ENCODE measurements around the gene C1QL2.

The C1QL2 gene

DNA sequence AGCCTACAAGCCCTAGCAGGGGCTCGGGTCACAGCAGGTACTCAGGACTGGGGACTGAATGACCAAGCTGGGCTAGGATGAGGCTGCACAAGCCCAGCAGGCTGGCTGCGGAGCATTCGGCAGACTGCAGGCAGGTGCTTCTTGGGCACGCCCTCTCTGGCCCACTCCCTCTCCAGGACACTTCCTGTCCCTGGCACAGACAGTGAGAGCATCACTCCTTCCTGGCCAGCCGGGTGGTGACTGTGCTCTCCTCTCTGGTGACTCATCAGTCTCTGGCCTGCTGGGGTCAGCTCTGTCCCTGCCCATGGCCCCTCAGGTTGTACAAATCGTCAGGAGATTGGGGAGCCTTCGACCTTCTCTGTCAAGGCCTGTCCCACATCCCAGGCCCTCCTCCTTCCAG lies 22.5 kb downstream of the C1QL2 start:
- DNase-seq: no peak

DNA sequence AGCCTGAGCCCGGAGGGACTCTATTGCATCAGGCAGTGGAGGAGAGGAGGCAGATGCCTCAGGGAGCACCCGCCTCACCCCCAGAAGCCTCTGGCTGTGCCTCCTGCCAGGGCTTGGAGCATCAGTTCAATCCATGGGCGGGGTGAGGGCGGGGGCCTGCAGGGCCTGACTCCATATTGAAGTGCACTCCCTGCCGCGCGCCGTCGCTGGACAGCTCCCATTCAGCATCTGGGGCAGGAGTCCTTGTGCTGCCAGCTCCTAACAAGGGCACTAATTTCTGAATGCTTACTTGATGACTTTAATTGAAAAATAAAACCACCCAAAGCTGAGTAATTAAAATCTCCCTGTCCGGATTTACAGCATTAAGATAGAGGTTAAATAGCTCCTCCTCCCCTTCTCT lies 23.8 kb downstream of the C1QL2 start:
- peak; percentile 7 for DNase-seq

DNA sequence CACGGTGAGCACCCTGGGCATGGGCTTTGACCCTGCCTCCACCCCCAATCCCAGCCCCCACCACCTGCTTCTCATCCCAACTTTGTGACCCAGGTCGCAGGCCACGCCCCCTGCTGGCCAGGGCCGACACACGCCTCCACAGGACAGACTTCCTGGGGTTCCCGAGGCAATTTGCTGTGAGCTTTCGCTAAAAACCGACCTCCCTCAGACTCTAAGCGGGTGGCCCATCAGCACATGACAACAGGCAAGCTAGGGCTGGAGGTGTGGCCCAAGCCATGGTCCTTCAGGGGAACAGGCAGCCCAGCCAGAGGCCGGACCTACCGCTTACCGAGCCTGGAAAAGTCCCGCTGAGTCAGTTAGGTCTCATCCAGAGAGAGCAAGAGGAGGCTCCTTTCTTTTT lies 31.9 kb downstream of the C1QL2 start:
- peak; percentile 70 for DNase-seq

DNA sequence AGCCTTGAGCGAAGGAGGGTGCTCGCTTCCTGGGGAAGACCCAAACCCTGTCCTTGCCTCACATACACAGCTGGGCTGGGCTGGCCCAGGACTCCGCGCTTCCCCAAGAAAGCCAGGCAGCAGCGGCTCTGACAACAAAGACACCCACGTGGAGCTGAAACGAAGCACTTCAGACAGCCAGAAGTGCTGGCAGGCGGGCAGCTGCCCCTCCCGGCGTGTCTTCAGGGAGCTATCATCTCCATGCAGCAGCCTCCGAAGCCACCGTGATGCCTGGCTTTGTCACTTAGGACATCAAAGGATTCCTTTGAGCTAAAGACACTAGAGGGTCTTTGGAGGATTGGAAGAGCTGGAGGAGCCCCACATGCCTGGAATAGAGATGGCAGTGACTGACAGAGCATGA lies 35.2 kb downstream of the C1QL2 start:
- DNase-seq: no peak

DNA sequence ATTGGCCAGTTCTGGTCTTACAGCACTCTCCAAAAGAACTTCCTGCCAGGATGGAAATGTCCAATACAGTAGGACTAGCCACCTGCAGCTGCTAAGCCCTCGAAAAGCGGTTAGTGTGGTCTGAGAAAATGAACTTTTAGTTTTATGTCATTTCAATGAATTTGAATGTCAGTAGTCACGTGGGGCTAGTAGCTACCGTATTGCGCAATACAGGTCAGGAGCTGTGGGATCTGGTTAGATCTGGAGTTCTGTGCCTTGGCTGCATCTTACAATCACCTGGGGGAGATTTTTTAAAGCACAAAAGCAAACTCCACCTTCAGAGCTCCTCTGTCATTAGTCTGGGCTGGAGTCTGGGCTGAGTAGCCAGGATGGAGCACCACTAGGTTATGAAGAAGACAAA lies 35.9 kb downstream of the C1QL2 start:
- no peak for DNase-seq

DNA sequence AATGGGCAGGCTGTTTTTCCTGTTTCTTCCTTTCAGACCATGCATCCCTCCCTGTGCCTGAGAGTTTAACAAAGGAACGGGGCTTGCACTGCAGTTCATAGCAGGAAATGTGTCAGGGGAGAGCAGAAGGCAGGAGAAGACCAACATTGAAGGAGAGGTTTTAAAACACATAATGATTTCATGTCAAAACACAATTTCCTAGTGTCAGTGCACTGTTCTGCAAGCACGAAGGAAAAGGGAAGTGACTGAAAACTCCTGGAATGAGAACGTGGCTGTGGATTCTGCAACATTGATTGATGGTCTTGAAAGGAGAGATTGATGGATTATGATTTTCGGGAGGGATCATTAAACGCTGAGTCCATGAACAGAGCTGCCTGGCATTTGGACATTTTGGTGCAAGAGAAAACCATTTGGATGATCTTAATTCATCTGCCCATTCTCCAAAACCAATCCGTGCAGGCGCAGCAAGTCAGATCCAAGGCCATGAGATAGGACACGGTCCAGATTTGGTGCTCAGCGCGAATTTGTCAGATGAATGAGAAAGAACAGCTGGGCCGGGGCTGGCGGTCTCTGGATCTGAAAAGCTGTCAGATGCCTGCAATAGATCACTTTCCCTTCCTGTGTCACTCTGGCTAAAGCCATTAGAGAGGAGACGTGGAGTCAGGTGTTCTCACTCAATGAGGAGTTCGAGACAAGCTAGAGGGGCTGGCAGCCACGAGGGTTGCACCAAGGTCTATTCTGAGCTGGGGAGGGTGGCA lies 38.4 kb downstream of the C1QL2 start:
- DNase-seq: peak; percentile 50

DNA sequence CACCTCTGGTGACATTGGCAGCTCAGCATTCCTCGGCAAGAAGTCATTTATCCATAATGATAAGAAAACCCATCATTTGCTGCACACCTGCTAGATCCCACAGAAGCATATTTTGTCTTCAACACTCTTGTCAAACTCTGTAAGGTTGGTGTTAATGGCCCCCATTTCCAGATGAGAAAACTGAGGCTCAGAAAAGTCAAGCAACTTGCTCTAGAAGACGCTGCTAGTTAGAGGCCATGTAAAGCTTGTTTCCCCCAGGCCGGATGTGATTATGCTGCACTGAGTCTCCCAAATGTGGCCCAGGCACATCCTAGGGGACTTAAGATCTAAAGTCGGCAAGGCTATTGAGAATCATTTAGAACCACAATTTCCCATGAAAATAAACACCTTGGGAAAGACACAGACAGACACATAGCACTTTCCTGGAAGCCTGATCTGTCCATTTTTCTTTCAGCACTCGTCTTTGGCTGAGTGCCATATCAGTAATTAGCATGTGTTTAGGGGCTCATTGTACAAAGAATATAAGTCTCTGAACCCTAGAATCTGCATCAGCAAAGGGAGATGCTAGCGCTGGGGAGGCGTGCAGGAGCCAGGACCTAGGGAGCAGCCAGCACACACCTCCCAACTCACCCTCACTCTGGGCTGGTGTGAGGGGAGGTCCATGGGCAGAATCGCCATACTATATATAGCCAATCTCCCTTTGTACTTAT lies 39.3 kb downstream of the C1QL2 start:
- no peak for DNase-seq

DNA sequence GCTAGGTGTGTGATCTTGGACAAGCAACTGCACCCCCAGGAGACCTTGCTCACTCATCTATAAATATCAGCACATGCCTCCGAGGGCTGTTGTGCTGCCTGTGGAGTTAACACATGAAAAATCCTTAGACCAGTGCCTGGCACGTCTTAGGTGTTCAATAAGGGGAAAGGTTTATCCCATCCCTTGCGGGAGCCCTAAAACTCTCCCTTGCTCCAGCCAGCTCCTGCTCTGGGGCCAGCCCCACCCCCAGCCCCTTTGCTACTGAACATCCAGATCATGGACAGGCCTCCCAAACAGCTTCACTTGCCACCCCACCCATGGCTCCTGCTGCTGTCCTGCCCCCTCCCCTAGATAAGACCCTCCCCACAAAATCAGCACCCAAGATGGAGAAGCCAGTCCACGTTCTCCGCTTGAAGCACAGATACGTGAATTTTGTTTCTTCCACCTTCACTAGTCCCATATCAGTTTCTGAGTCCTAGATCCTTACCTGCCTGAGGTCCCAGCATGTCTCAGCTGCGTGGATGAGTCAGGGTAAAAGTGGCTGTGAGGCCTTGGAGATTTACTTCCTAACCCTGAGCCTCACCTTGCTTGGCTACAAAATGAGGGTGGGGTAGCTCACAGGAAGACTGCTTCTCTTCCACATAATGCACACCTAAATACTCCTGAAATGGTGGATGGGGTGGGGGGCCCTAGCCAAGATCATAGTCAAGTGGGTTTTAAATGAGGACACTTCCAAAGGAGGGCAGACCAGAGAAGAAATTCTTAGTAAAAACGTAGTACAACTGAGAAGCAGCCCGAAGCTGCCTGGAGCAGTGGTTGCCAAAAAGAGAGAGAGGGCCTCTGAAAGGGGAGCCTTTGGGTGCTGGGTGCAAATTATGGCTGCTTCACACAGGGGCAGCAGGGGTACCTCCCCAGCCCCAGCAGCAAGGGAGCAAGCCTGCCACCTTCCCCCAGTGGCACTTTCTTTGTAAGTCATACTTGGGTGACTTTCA lies 40.4 kb downstream of the C1QL2 start:
- no peak for DNase-seq

DNA sequence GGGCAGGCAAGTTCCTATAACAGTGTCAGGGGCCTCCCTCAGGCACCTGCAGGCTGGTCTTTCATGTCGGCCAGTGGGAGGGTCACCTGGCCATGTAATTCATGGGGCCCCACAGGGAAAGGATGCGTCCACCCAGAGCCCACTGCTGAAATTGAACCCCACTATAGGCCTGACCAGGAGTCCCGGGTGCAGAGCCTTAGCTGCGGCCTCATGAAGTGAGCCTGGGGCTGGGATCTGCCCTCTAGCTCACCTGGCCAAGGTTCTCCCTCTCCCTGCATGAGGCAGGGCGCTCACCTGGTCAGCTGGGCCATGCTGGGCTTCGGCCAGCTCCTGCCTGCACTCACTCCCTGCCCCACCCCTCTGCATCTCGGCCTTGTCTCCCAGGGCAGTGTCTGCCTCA lies 41.1 kb downstream of the C1QL2 start:
- DNase-seq: no peak

DNA sequence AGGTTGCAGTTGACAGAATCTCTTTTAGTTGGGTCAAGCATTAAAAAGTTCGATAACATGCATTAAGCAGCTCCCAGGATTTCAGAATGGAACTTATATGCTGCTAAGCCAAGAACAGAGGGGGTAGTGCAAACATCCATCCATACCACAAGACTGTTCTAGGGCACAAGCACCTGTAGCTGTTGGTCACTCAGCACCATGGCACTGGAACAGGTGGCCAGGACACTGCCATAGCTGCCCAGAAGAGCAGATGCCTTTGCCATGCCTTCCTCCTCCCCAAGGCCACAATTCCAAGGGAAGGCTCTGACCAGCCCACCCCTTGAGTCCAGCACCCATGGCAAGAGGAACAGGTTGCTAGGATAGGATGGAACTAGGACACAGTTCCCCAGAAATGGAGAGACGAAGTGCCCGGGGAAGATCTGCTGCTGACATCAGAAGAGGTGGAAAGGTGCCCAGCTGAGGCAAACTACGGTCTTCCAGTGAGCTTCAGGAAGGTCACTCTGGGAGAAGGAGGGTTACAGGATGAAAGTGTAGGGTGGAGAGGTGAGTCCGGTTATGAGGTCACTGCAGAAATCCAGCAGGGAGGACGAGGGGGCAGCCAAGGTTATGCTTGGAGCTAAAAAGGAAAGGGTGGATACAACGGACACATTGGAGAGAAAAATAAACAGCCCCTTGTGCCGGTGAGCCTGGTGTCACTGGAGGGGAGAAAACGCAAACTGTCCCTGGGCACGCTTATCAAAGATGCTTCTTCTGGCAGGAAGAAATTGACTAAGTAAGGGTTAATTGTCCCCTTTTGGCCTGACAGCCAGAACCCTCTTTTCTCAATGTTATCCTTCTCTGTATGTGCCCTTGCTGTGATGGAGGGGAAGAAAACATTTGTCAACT lies 41.9 kb downstream of the C1QL2 start:
- no peak for DNase-seq

DNA sequence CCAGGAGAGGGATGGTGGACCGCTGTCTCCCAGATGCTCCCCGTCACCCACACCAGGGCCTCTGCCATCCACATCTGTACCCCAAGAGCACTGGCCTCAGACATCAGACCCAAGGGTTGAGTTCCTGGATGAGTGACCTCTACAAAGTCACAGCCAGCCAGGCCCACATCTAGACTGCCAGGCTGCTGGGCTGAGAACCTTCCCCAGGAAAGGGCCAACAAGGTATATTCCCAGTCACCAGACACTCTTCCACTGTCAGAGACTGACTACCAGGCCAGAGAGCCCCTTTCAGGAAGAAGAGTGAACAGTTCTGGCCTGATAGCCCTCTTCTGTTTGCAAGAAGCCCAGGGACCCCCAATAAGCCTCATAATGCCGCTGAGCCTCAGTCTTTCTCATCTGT lies 44.3 kb downstream of the C1QL2 start:
- DNase-seq: no peak

DNA sequence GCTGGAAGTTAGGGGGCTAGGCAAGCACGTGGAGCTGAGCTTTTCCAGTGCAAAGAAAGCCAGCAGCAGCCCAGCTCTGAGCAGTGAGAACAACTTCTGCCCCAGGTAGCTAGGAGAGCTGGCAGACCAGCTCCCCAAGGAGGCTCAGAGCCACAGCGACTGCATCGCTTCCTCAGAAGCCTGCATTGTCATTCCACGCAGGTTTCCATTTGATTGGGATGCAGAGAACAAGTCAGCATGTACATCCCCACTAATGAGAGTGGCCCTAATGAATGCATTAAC lies 45.1 kb downstream of the C1QL2 start:
- no peak for DNase-seq

DNA sequence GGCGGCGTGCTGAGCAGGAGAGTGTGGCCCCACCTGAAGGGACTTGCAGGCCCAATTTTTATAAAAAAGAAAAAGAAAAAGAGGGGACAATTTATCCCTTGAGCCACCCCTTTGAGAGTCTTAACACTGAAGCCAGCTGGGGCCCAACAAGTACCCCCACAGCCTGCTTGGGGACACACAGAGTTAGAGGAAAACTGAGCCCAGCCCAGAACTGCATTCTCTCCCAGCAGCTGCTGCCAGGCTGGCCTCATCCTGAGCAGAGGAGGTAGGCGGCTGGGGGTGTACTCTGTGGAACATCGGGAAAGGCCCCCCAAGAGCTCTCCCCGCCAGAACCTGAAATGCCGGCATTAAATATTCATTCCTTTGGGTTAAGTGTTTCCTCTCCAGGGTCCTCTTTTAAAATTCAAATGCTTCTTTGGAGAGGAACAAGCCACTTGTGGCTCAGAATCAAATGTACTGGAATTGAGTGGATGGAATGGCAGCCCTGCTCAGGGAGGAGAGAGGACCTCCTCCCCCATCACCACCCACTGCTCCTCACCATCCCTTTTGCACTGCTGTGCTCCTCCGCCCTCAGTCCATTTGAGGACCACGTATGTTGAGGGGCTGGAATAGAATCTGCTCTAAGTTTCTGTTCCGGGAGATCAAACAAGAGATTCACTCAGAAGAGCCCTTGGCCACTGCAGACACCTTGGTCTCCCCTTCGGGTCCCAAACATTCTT lies 45.6 kb downstream of the C1QL2 start:
- no peak for DNase-seq

DNA sequence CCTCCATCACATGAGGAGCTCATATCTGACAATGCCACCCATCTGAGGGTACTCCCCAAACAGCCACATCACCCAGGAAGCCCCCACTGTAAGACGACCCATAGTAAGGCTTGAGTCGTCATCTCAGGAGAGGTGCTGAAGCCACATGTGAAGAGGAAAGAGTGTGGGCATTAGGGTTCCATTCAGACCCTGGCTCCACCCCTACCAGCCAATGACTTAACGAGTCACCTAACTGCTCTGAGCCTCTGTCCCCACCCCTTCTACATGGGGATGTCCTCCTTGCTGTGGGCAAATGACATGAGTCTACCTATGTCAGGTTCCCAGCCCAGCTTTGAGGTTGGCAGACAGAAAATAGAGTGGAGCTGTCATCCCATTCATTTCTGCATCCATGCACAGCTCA lies 46.3 kb downstream of the C1QL2 start:
- DNase-seq: no peak

DNA sequence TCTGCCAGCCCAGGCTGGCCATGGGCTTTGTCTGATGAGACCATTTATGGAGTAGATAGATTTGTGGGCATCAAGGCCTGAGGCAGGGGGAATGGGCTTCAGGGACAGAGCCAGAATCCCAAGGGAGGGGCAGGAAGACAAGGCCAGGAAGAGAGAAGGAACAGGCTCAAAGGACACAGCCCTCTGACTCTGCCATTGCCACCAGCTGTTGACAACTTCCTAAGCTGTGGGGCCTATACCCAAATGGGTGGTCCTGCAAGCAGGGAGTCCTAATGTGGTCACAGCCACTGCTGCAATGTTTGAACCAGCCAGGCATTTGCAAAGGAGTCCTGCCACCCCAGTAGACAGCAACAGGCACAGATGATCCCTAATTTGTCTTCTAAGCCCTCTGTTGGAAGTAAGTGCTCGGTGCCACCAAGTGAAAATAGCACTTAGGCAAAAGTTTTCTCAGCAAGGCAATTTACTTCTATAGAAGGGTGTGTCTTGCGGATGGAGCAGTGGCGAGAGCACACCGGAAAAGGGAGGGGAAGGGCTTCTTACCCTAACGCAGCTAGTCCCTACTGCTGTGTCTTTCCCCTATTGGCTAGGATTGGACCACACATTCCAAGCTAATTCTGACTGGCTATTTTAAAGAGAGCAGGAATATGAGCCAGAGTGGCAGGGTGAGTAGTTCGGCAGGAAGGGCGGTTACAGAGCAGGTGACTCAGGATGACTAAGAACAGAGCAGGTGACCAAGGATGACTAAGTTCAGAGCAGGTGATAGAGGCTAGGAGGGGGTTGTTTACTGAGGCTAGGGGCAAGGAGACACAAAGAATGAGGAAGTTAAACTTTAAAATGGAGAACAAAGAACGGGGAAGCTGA lies 47.2 kb downstream of the C1QL2 start:
- no peak for DNase-seq

DNA sequence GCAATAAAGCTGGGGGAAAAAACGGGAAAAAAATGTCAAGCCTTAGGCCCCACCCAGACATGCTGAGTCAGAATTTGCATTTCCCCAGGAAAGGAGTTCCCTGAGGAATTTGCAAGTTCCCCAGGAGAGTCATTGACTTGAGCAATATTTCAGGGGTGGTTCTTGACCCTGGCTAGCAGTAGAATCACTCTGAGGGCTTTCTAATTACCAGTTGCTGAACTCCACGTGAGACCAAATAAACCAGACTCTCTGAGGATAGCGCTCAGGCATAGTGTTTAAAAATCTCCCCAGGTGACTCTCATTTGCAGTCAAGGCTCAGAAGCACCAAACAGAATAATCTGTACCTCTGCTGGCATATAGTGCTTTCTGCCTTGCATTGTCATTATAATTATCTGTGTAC lies 48.7 kb downstream of the C1QL2 start:
- DNase-seq: no peak

DNA sequence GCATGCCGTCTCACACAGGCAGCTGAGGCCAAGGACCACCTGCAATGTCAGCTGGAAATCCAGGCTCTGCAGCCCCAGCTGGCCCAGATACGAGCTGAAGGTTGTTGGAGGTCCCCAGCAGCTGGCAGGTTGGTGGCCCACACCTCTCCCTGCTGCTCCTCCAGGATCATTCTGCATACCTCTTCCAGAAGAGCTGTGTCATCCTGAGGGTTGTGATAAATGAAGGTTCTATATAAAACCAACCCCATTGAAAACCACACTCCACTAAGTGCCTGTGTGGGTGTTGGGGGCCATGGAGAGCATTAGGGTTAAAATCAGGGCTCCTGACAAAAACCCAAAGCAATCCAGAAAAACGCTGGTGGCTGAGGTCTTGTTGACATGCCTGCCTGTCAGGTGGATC lies 50.4 kb downstream of the C1QL2 start:
- DNase-seq: no peak

DNA sequence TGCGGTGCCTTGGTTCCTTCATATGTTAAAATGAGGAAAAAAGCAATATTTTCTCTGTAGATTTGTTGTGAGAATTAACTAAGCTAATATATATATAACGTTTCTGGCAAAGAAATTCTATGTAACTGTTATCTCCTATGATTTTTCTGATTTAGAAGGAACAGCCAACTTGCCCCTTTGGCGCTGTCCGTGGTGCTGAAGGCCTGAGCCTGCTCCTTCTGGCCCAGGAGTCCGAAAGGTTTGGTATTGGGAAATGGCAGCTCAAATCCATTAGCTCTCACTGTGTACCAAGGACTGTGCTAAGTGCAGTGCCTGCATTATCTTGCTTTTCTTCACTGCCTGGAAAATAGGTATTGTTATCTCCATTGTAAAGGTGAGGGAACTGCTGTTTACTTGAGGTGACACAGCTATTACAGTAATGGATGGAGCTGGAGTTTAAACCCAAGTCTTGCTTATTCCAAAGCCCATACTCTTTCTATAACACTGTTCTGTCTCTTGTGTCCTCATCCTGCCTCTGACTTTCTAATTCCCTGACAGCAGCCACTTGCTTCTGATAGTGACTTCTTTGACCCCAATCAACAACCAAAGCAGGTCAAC lies 52.2 kb downstream of the C1QL2 start:
- DNase-seq: no peak
